Measurements from ENCODE around the gene GMPPA.

Gene GMPPA

GRCh38 chr2:219460424-219460926 is 38.2 kb upstream of the GMPPA start:
- peak overlapping the region; percentile 98 for H3K27ac ChIP-seq (ENCODE audit: low read depth, low read length)
- no peaks in the 10 kb centered on the region for H3K27me3 ChIP-seq (ENCODE audit: control insufficient read depth in 1 of 2, insufficient read depth in 2 of 2, low read length in 2 of 2)
- H3K4me1 ChIP-seq (ENCODE audit: insufficient read depth, low read length) = peaks cover 79% of the 10 kb centered on the region
- H3K4me3 ChIP-seq (ENCODE audit: low read depth in 1 of 2, low read length in 2 of 2) = no peak overlapping the region
- H3K9me3 ChIP-seq (ENCODE audit: low read length) = no peaks in the 10 kb centered on the region
- H3K36me3 ChIP-seq (ENCODE audit: insufficient read depth, low read length) = peaks cover 45% of the 10 kb centered on the region
- H3K9ac ChIP-seq (ENCODE audit: low read length) = peak overlapping the region; percentile 59

DNA sequence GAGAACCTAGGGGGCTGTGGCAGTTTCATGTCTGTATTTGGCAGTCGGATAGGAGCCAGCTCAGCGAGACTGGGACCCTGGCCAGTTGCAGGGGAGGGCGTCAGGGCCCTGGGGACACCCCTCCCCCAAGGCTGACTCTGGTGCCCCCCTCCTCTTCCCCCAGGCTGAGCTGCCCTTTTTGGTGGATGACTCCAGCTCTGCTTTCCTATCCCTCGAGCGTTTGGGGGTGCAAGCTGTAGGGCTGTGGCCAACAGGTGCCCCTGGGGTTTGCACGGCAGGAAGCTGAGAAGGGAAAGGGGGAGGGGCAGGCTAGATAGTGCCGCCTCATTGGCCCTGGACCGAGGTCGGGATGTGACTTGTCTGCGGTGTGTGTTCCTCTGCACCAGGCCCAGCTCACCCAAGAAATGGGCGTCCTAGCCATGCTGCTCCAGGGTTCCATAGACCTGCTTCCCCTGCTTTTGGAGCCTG is 37.6 kb upstream of the GMPPA start:
- peak overlapping the region; percentile 98 for H3K27ac ChIP-seq (ENCODE audit: low read depth, low read length)
- H3K27me3 ChIP-seq (ENCODE audit: control insufficient read depth in 1 of 2, insufficient read depth in 2 of 2, low read length in 2 of 2) = no peaks in the 10 kb centered on the region
- peak overlapping the region in 1 of 2 donors; percentile 44 for H3K4me3 ChIP-seq (ENCODE audit: low read depth in 1 of 2, low read length in 2 of 2)
- H3K36me3 ChIP-seq (ENCODE audit: insufficient read depth, low read length) = peaks cover 40% of the 10 kb centered on the region
- H3K9ac ChIP-seq (ENCODE audit: low read length) = peak overlapping the region; percentile 59
- H3K9me3 ChIP-seq (ENCODE audit: low read length) = no peaks in the 10 kb centered on the region
- H3K4me1 ChIP-seq (ENCODE audit: insufficient read depth, low read length) = peaks cover 79% of the 10 kb centered on the region

DNA sequence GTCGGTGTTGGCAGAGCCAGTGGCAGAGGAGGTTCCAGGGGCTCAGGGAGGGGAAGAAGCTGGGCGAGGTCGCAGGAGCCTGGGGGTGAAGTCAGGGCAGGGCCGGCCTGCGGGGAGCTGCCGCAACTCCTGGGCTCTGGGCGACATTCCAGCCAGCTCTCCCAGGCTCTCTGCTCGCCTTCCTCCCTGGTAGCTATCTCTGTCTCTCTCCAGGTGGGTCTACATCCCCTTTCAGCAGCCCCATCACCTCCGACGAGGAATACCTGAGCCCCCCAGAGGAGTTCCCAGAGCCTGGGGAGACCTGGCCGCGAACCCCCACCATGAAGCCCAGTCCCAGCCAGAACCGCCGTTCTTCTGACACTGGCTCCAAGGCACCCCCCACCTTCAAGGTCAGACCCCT is 37.0 kb upstream of the GMPPA start:
- peaks cover 40% of the 10 kb centered on the region for H3K36me3 ChIP-seq (ENCODE audit: insufficient read depth, low read length)
- peaks cover 83% of the 10 kb centered on the region for H3K4me1 ChIP-seq (ENCODE audit: insufficient read depth, low read length)
- H3K9me3 ChIP-seq (ENCODE audit: low read length) = no peaks in the 10 kb centered on the region
- H3K9ac ChIP-seq (ENCODE audit: low read length) = peak overlapping the region; percentile 59
- no peaks in the 10 kb centered on the region for H3K27me3 ChIP-seq (ENCODE audit: control insufficient read depth in 1 of 2, insufficient read depth in 2 of 2, low read length in 2 of 2)
- H3K27ac ChIP-seq (ENCODE audit: low read depth, low read length) = peak overlapping the region; percentile 98
- peak overlapping the region in 1 of 2 donors; percentile 44 for H3K4me3 ChIP-seq (ENCODE audit: low read depth in 1 of 2, low read length in 2 of 2)

GRCh38 chr2:219462349-219462748 is 36.3 kb upstream of the GMPPA start:
- peak overlapping the region in 1 of 2 donors; percentile 44 for H3K4me3 ChIP-seq (ENCODE audit: low read depth in 1 of 2, low read length in 2 of 2)
- peaks cover 35% of the 10 kb centered on the region for H3K36me3 ChIP-seq (ENCODE audit: insufficient read depth, low read length)
- H3K9me3 ChIP-seq (ENCODE audit: low read length) = no peaks in the 10 kb centered on the region
- peak overlapping the region; percentile 59 for H3K9ac ChIP-seq (ENCODE audit: low read length)
- peak overlapping the region; percentile 98 for H3K27ac ChIP-seq (ENCODE audit: low read depth, low read length)
- peaks cover 87% of the 10 kb centered on the region for H3K4me1 ChIP-seq (ENCODE audit: insufficient read depth, low read length)
- no peaks in the 10 kb centered on the region for H3K27me3 ChIP-seq (ENCODE audit: control insufficient read depth in 1 of 2, insufficient read depth in 2 of 2, low read length in 2 of 2)

DNA sequence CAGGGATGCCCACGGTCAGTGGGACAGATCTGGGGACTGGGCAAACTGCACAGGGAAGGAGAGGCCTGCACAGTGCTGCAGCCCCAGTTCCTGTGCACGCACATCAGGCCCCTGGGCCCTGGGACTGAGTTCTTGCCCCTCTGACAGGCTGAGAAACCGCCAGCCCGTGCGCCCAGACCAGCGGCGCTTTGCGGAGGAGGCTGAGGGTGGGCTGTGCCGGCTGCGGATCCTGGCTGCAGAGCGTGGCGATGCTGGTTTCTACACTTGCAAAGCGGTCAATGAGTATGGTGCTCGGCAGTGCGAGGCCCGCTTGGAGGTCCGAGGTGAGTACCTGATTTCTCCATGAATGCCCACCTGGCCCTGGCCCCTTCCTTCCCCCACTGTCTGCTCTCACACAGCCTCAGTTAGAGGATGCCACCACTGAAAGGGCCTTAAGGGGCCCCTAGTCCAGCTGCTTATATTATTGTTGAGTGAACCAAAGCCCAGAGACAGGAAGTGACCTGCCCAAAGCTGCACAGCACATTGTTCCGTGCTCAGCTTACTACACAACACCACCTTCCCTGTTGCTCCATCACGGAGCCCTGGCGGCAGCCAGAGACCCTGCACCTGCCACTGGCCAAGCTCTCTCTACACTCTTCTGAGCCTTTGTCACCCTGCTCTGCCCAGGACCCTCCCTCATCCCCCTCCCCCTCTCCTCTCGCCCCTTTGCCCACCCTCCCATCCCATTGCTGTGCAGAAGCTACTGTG is 34.2 kb upstream of the GMPPA start:
- Histone ChIP-seq H3K4me3 (ENCODE audit: low read depth in 1 of 2, low read length in 2 of 2) (no peak overlapping the region), H3K4me1 (ENCODE audit: insufficient read depth, low read length) (peaks cover 87% of the 10 kb centered on the region), H3K27me3 (ENCODE audit: control insufficient read depth in 1 of 2, insufficient read depth in 2 of 2, low read length in 2 of 2) (no peaks in the 10 kb centered on the region), H3K36me3 (ENCODE audit: insufficient read depth, low read length) (peaks cover 42% of the 10 kb centered on the region), H3K27ac (ENCODE audit: low read depth, low read length) (peak overlapping the region; percentile 57), H3K9me3 (ENCODE audit: low read length) (no peaks in the 10 kb centered on the region), H3K9ac (ENCODE audit: low read length) (peak overlapping the region; percentile 37)

- Histone ChIP-seq H3K9me3 (ENCODE audit: low read length) (no peaks in the 10 kb centered on the region), H3K4me1 (ENCODE audit: insufficient read depth, low read length) (peaks cover 81% of the 10 kb centered on the region), H3K36me3 (ENCODE audit: insufficient read depth, low read length) (peaks cover 56% of the 10 kb centered on the region), H3K9ac (ENCODE audit: low read length) (peak overlapping the region; percentile 37), H3K27ac (ENCODE audit: low read depth, low read length) (peak overlapping the region; percentile 57), H3K27me3 (ENCODE audit: control insufficient read depth in 1 of 2, insufficient read depth in 2 of 2, low read length in 2 of 2) (no peaks in the 10 kb centered on the region), H3K4me3 (ENCODE audit: low read depth in 1 of 2, low read length in 2 of 2) (no peak overlapping the region)
Measured at GRCh38 chr2:219465659-219466561, 32.8 kb upstream of the GMPPA start.

DNA sequence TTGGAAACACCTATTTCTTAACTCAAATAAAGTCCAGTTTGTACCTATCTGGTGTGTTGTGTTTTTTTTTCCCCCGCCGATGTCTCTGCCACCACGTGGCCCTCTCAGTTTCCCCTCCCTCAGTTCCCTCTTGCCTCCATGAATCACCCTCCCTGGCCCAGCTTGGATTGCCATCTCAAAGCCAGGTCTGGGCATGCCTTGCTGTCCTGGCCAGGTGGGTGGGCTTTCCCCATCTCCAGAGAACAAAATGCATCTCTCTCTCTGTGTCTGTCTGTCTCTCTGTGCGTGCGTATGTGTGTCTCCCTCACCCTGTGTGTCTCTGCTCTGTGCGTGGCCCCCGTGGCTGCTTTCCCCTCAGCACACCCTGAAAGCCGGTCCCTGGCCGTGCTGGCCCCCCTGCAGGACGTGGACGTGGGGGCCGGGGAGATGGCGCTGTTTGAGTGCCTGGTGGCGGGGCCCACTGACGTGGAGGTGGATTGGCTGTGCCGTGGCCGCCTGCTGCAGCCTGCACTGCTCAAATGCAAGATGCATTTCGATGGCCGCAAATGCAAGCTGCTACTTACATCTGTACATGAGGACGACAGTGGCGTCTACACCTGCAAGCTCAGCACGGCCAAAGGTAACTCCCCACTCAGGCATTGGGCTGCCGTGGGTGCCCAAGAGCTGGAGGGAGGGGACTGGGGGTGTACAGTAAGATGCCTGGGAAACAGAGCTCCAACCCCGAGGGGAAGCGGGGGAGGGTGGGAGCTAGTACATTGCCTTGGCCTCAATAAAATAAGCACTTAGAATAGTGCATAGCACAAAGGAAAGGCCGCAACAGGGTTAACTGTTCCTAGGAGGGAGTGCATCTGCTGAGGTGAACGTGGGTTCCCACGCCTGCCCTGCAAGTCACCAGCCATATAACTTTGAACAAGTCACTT is 31.6 kb upstream of the GMPPA start:
- Histone ChIP-seq H3K4me3 (ENCODE audit: low read depth in 1 of 2, low read length in 2 of 2) (no peak overlapping the region), H3K9me3 (ENCODE audit: low read length) (no peaks in the 10 kb centered on the region), H3K27ac (ENCODE audit: low read depth, low read length) (peak overlapping the region; percentile 57), H3K27me3 (ENCODE audit: control insufficient read depth in 1 of 2, insufficient read depth in 2 of 2, low read length in 2 of 2) (no peaks in the 10 kb centered on the region), H3K36me3 (ENCODE audit: insufficient read depth, low read length) (peaks cover 65% of the 10 kb centered on the region), H3K9ac (ENCODE audit: low read length) (no peak overlapping the region), H3K4me1 (ENCODE audit: insufficient read depth, low read length) (peaks cover 72% of the 10 kb centered on the region)

- Histone ChIP-seq H3K36me3 (ENCODE audit: insufficient read depth, low read length) (peaks cover 65% of the 10 kb centered on the region), H3K4me1 (ENCODE audit: insufficient read depth, low read length) (peaks cover 66% of the 10 kb centered on the region), H3K9me3 (ENCODE audit: low read length) (no peaks in the 10 kb centered on the region), H3K9ac (ENCODE audit: low read length) (no peak overlapping the region), H3K4me3 (ENCODE audit: low read depth in 1 of 2, low read length in 2 of 2) (no peak overlapping the region), H3K27me3 (ENCODE audit: control insufficient read depth in 1 of 2, insufficient read depth in 2 of 2, low read length in 2 of 2) (no peaks in the 10 kb centered on the region), H3K27ac (ENCODE audit: low read depth, low read length) (peak overlapping the region; percentile 57)
Measured at GRCh38 chr2:219467736-219468075, 31.0 kb upstream of the GMPPA start.

- peak overlapping the region; percentile 57 for H3K27ac ChIP-seq (ENCODE audit: low read depth, low read length)
- H3K9ac ChIP-seq (ENCODE audit: low read length) = no peak overlapping the region
- no peak overlapping the region for H3K4me3 ChIP-seq (ENCODE audit: low read depth in 1 of 2, low read length in 2 of 2)
- H3K4me1 ChIP-seq (ENCODE audit: insufficient read depth, low read length) = peaks cover 59% of the 10 kb centered on the region
- no peaks in the 10 kb centered on the region for H3K27me3 ChIP-seq (ENCODE audit: control insufficient read depth in 1 of 2, insufficient read depth in 2 of 2, low read length in 2 of 2)
- peaks cover 69% of the 10 kb centered on the region for H3K36me3 ChIP-seq (ENCODE audit: insufficient read depth, low read length)
- H3K9me3 ChIP-seq (ENCODE audit: low read length) = no peaks in the 10 kb centered on the region
Measured at GRCh38 chr2:219468410-219469185, 30.1 kb upstream of the GMPPA start.

DNA sequence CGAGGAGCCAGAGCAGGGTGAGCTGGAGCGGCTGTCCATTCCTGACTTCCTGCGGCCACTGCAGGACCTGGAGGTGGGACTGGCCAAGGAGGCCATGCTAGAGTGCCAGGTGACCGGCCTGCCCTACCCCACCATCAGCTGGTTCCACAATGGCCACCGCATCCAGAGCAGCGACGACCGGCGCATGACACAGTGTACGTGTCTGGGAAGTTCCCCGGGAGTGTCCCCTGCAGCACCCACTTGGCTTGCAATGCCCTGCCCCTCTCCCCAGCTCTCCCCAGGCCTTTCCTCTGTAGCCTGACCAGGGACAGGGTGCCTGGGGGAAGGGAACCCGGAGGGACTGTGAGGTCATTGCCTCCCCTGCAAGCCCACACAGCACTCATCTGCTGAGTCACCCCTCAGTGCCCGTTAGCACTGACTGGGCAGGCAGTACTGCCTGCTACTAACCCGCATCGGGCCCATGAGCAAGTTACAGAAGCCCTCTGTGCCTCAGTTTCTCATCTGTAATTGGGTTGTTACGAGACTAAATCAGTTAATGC is 29.4 kb upstream of the GMPPA start:
- peak overlapping the region; percentile 57 for H3K27ac ChIP-seq (ENCODE audit: low read depth, low read length)
- no peak overlapping the region for H3K4me3 ChIP-seq (ENCODE audit: low read depth in 1 of 2, low read length in 2 of 2)
- H3K4me1 ChIP-seq (ENCODE audit: insufficient read depth, low read length) = peaks cover 53% of the 10 kb centered on the region
- no peaks in the 10 kb centered on the region for H3K9me3 ChIP-seq (ENCODE audit: low read length)
- H3K27me3 ChIP-seq (ENCODE audit: control insufficient read depth in 1 of 2, insufficient read depth in 2 of 2, low read length in 2 of 2) = no peaks in the 10 kb centered on the region
- no peak overlapping the region for H3K9ac ChIP-seq (ENCODE audit: low read length)
- H3K36me3 ChIP-seq (ENCODE audit: insufficient read depth, low read length) = peaks cover 63% of the 10 kb centered on the region
